HEK293 (cell line): ENCODE data around the gene NUSAP1.

Experiments
- CTCF ChIA-PET: fragments of 350-600 bp; formaldehyde crosslinking; extraction: SDS; loops from one replicate; lab custom pipeline; 2021; ENCODE audit warnings: antibody characterized with exemption; lab: Yijun Ruan, JAX
- POLR2A ChIA-PET: fragments of 300-600 bp; formaldehyde crosslinking; extraction: SDS; loops from one replicate; lab custom pipeline; 2020; ENCODE audit warnings: antibody characterized with exemption, inconsistent platforms; lab: Yijun Ruan, JAX
- H3K27ac ChIP-seq: fragments of 200-500 bp; sonication (Bioruptor generic); 2 replicates; pipeline ENCODE4 v1.5.1; 2014; ENCODE audit warnings: low read depth, low read length, control low read depth, inconsistent platforms; ENCODE audit errors: extremely low read depth
- H3K36me3 ChIP-seq, 2 experiments: fragments of 200-500 bp in 1 of 2; sonication (Bioruptor generic) in 1 of 2; 1 replicate in 1 of 2; 2 replicates in 1 of 2; pipeline ENCODE4 v1.5.1; 2014 to 2017; ENCODE audit warnings: inconsistent platforms in 2 of 2, low read length in 2 of 2; ENCODE audit not compliant: control insufficient read depth in 2 of 2, insufficient read depth in 1 of 2
- H3K4me1 ChIP-seq: fragments of 200-500 bp; sonication (Bioruptor generic); 2 replicates; pipeline ENCODE4 v1.5.1; 2014; ENCODE audit warnings: mild to moderate bottlenecking, low read length, inconsistent platforms; ENCODE audit not compliant: control insufficient read depth, insufficient read depth
- H3K4me3 ChIP-seq: 2 replicates; pipeline ENCODE4 v1.5.1; 2011; ENCODE audit warnings: low read depth, mild to moderate bottlenecking, control low read depth, low read length, moderate library complexity
- H3K9me3 ChIP-seq: fragments of 200-500 bp; sonication (Bioruptor generic); 2 replicates; pipeline ENCODE4 v1.5.1; 2014; ENCODE audit warnings: low read depth, low read length, inconsistent platforms; ENCODE audit not compliant: control insufficient read depth, insufficient read depth
- ATF2 ChIP-seq: fragments of 450-650 bp; formaldehyde crosslinking; IDR thresholded peaks from 2 replicates; pipeline ENCODE4 v1.5.1; 2016; ENCODE audit warnings: missing biosample characterization, missing genetic modification characterization, low read depth
- ELK4 ChIP-seq: IDR thresholded peaks from 2 replicates; pipeline ENCODE4 v1.6.1; 2011; ENCODE audit warnings: mild to moderate bottlenecking, low read depth, low read length, borderline replicate concordance
- IKZF3 ChIP-seq: fragments of 450-650 bp; IDR thresholded peaks from 2 replicates; pipeline ENCODE4 v1.5.0; 2018; ENCODE audit warnings: missing biosample characterization, mild to moderate bottlenecking, missing genetic modification characterization, moderate library complexity
- KLF1 ChIP-seq: fragments of 450-650 bp; formaldehyde crosslinking; IDR thresholded peaks from 2 replicates; pipeline ENCODE4 v1.5.1; 2016; ENCODE audit warnings: missing biosample characterization, missing genetic modification characterization
- PRDM1 ChIP-seq: fragments of 450-650 bp; formaldehyde crosslinking; IDR thresholded peaks from 2 replicates; pipeline ENCODE4; 2016; ENCODE audit warnings: missing biosample characterization, missing genetic modification characterization
- PRDM10 ChIP-seq: fragments of 450-650 bp; formaldehyde crosslinking; IDR thresholded peaks from 2 replicates; pipeline ENCODE4 v1.5.1; 2016; ENCODE audit warnings: missing biosample characterization, missing genetic modification characterization
- ZNF146 ChIP-seq: fragments of 450-650 bp; formaldehyde crosslinking; IDR thresholded peaks from 2 replicates; pipeline ENCODE4 v1.5.1; 2016; ENCODE audit warnings: missing biosample characterization, missing genetic modification characterization
- ZNF175 ChIP-seq: fragments of 450-650 bp; formaldehyde crosslinking; IDR thresholded peaks from 2 replicates; pipeline ENCODE4 v1.5.1; 2016; ENCODE audit warnings: missing biosample characterization, missing genetic modification characterization
- ZNF223 ChIP-seq: fragments of 450-650 bp; formaldehyde crosslinking; IDR thresholded peaks from 2 replicates; pipeline ENCODE4 v1.5.1; 2016; ENCODE audit warnings: missing biosample characterization, missing genetic modification characterization
- ZNF366 ChIP-seq: fragments of 450-650 bp; formaldehyde crosslinking; conservative IDR thresholded peaks from 2 replicates; pipeline ENCODE4 v1.5.1; 2016; ENCODE audit warnings: missing biosample characterization, missing genetic modification characterization
- ZNF394 ChIP-seq: fragments of 450-650 bp; formaldehyde crosslinking; IDR thresholded peaks from 2 replicates; pipeline ENCODE4 v1.5.1; 2016; ENCODE audit warnings: missing biosample characterization, missing genetic modification characterization, mild to moderate bottlenecking, moderate library complexity, borderline replicate concordance
- ZNF580 ChIP-seq: fragments of 450-650 bp; formaldehyde crosslinking; IDR thresholded peaks from 2 replicates; pipeline ENCODE4 v1.5.1; 2016; ENCODE audit warnings: missing biosample characterization, missing genetic modification characterization
- ZNF639 ChIP-seq: fragments of 450-650 bp; formaldehyde crosslinking; IDR thresholded peaks from 2 replicates; pipeline ENCODE4 v1.5.1; 2016; ENCODE audit warnings: missing biosample characterization, missing genetic modification characterization
- ZNF654 ChIP-seq: fragments of 450-650 bp; formaldehyde crosslinking; IDR thresholded peaks from 2 replicates; pipeline ENCODE4 v1.5.1; 2016; ENCODE audit warnings: low read depth, missing biosample characterization, missing genetic modification characterization
- ZNF792 ChIP-seq: fragments of 450-650 bp; formaldehyde crosslinking; IDR thresholded peaks from 2 replicates; pipeline ENCODE4 v1.5.1; 2016; ENCODE audit warnings: missing biosample characterization, missing genetic modification characterization
- ZSCAN4 ChIP-seq: fragments of 450-650 bp; formaldehyde crosslinking; IDR thresholded peaks from 2 replicates; pipeline ENCODE4 v1.5.1; 2017; ENCODE audit warnings: missing biosample characterization, missing genetic modification characterization
- ZXDB ChIP-seq: fragments of 450-650 bp; formaldehyde crosslinking; IDR thresholded peaks from 2 replicates; pipeline ENCODE4 v1.5.1; 2016; ENCODE audit warnings: missing biosample characterization, missing genetic modification characterization

The NUSAP1 gene

GRCh38 chr15:41323611-41324010 is 9.1 kb upstream of the NUSAP1 start:
- Histone ChIP-seq H3K4me1 (no peaks in the 10 kb centered on the region), H3K4me3 (no peak overlapping the region), H3K27ac (no peak overlapping the region), H3K36me3 (peaks cover 8 to 10% of the 10 kb centered on the region in 2 experiments; a peak in 2 of 3 replicates), H3K9me3 (no peaks in the 10 kb centered on the region)
- CTCF ChIA-PET = no interaction called here
- POLR2A ChIA-PET = interaction anchor here (1.2 kb wide), 1 partner anchor 9 kb away, joined by 4 read pairs; the partner anchor contains the start of gene OIP5
- TF ChIP-seq PRDM10 (tag by site-specific recombination) (peak; percentile 33), PRDM1 (tag by site-specific recombination) (peak; percentile 67; the same call in 1 of the 2 replicates), KLF1 (tag by site-specific recombination) (no peak)

GRCh38 chr15:41331281-41331680 is 1.4 kb upstream of the NUSAP1 start:
- Histone ChIP-seq H3K4me1 (no peaks in the 10 kb centered on the region), H3K27ac (no peak overlapping the region), H3K9me3 (no peaks in the 10 kb centered on the region), H3K4me3 (peak overlapping the region; percentile 86), H3K36me3 (peaks cover 6 to 11% of the 10 kb centered on the region in 2 experiments; a peak in 2 of 3 replicates)
- ChIA-PET POLR2A (interaction anchor here (1.0 kb wide), 1 partner anchor 100 kb away, joined by 3 read pairs; no protein-coding TSS in a partner anchor), CTCF (no interaction called here)
- peak; percentile 83 for TF ChIP-seq ZNF394
- TF ChIP-seq ZNF175 (tag by site-specific recombination) = no peak
- no peak for TF ChIP-seq ZNF580 (tag by site-specific recombination)
- TF ChIP-seq ZXDB (tag by site-specific recombination) = no peak
- no peak for TF ChIP-seq ZSCAN4
- TF ChIP-seq ZNF146 = no peak
- no peak for TF ChIP-seq ELK4

GRCh38 chr15:41331833-41332193 is 868 bp upstream of the NUSAP1 start:
- H3K36me3 ChIP-seq = peaks cover 5 to 8% of the 10 kb centered on the region in 2 experiments; a peak in 2 of 3 replicates
- CTCF ChIA-PET = interaction anchor here (0.9 to 1.1 kb wide), 3 partner anchors 22 to 426 kb away, joined by 3 to 4 read pairs (median 4); no protein-coding TSS in a partner anchor
- POLR2A ChIA-PET = interaction anchor here (0.7 to 1.8 kb wide), 17 partner anchors 8 to 401 kb away, joined by 3 to 13 read pairs (median 4); partner anchors contain the start of genes CHAC1, CHP1, EXD1 and RPAP1
- H3K4me3 ChIP-seq = peak overlapping the region; percentile 86
- no peaks in the 10 kb centered on the region for H3K9me3 ChIP-seq
- H3K27ac ChIP-seq = peak overlapping the region; percentile 89
- no peaks in the 10 kb centered on the region for H3K4me1 ChIP-seq
- TF ChIP-seq ZNF366 (tag by site-specific recombination) (peak; percentile 86), PRDM10 (tag by site-specific recombination) (no peak), ZNF639 (tag by site-specific recombination) (no peak), IKZF3 (tag by site-specific recombination) (peak; percentile 92), ZNF223 (tag by site-specific recombination) (no peak), ZNF792 (tag by site-specific recombination) (no peak), PRDM1 (tag by site-specific recombination) (0 out of 2 replicates have a peak, but pooled peaks have one; percentile 29), ZNF654 (tag by site-specific recombination) (peak; percentile 42), ATF2 (no peak)
